AG09319 (cell line): ENCODE measurements around the gene SULT1B1.

Experiments
- DNase-seq: peaks from one replicate; pipeline ENCODE4 v3.0.0-alpha.2; 2010; ENCODE audit warnings: low read depth; ENCODE audit errors: extremely low read depth
- CTCF ChIP-seq: IDR thresholded peaks from 2 replicates; pipeline ENCODE4 v1.5.1; 2011; ENCODE audit warnings: low read depth, mild to moderate bottlenecking, inconsistent platforms, low read length, moderate library complexity

SULT1B1 gene

GRCh38 chr4:69735119-69735518, 25.3 kb downstream of the SULT1B1 start:
- TF ChIP-seq CTCF, result no peak
- DNase-seq, result no peak

- TF ChIP-seq CTCF, result no peak
- DNase-seq, result no peak
These were observed 28.6 kb downstream of the SULT1B1 start for GRCh38 chr4:69731847-69732246.

GRCh38 chr4:69731241-69731640, 29.2 kb downstream of the SULT1B1 start:
- TF ChIP-seq CTCF, result no peak
- no peak for DNase-seq

- TF ChIP-seq CTCF, result no peak
- DNase-seq, result no peak
These were observed 30.4 kb downstream of the SULT1B1 start for GRCh38 chr4:69730002-69730401.

- DNase-seq, result no peak
- no peak for TF ChIP-seq CTCF
These were observed 32.5 kb downstream of the SULT1B1 start for GRCh38 chr4:69727926-69728325.

GRCh38 chr4:69727426-69727825, 33.0 kb downstream of the SULT1B1 start:
- no peak for DNase-seq
- no peak for TF ChIP-seq CTCF

GRCh38 chr4:69726971-69727370, 33.4 kb downstream of the SULT1B1 start:
- TF ChIP-seq CTCF, result no peak
- DNase-seq, result no peak
